ENCODE results near the gene CEMIP.

DNA sequence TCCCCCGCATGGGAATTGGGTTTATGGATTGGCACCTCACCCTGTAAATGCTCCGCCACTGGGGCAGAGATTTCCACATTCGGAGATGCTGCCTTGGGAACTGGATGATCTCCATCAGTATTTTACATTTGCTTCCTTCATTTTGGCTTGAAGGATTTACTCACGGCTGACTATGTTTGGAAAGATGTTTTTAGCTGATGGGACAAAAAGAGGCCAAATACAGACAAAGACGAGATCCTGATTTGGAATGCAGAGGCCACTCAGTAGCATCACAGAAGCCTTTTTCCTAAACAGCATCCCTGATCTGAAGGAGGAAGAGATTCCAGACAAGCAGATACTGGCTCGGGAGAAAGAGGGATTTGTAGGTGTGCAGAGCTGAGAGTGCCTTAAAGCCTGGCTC lies 133.5 kb downstream of the CEMIP start:
- no peak for TF ChIP-seq CTCF (IDR thresholded peaks at IDR 0.05)
- no peak for TF ChIP-seq POLR2A (IDR thresholded peaks at IDR 0.05)
